Keratinocyte (primary cell): ENCODE results near the gene TYROBP. TPM values are rescaled to one million over a fixed set of nuclear protein-coding genes. Genes with fewer than 3 reads are reported as not detected.

Source experiments
- DNase-seq: peaks from one replicate; pipeline ENCODE4 v3.0.0-alpha.2; 2011; ENCODE audit warnings: low read depth, missing footprints, low spot score
- FAIRE-seq: peaks from 2 replicates; lab custom pipeline; 2011; peaks lifted over from hg19 to GRCh38; lab: Jason Lieb, UNC
- H2AFZ ChIP-seq: 2 replicates; pipeline ENCODE4 v1.6.0; 2012; ENCODE audit warnings: low read length, control low read depth, inconsistent platforms; ENCODE audit not compliant: control insufficient read depth
- H3K27ac ChIP-seq: 2 replicates; pipeline ENCODE4 v1.5.1; 2011; ENCODE audit warnings: low read length; ENCODE audit not compliant: control insufficient read depth, insufficient read depth
- H3K27me3 ChIP-seq: 3 replicates; pipeline ENCODE4 v1.6.0; 2011; ENCODE audit warnings: low read length; ENCODE audit not compliant: control insufficient read depth, insufficient read depth; ENCODE audit errors: extremely low read depth
- H3K36me3 ChIP-seq, 2 experiments: 2 replicates in 1 of 2; 3 replicates in 1 of 2; pipeline ENCODE4 v1.5.1; 2011; ENCODE audit warnings: low read length in 2 of 2, mild to moderate bottlenecking in 1 of 2; ENCODE audit not compliant: control insufficient read depth in 2 of 2, insufficient read depth in 2 of 2; ENCODE audit errors: extremely low read depth in 1 of 2
- H3K4me1 ChIP-seq: 3 replicates; pipeline ENCODE4 v1.5.1; 2011; ENCODE audit warnings: low read length; ENCODE audit not compliant: control insufficient read depth, insufficient read depth; ENCODE audit errors: extremely low read depth
- H3K4me2 ChIP-seq: 3 replicates; pipeline ENCODE4 v1.6.0; 2011; ENCODE audit warnings: low read depth, low read length; ENCODE audit not compliant: control insufficient read depth, insufficient read depth; ENCODE audit errors: extremely low read depth
- H3K4me3 ChIP-seq, 3 experiments: fragments of 200-600 bp in 1 of 3; sonication (generic) in 1 of 3; 2 replicates in 2 of 3; 3 replicates in 1 of 3; pipeline ENCODE4 v1.5.1; 2011 to 2016; ENCODE audit warnings: low read length in 3 of 3, mild to moderate bottlenecking in 3 of 3, control low read depth in 2 of 3, inconsistent platforms in 1 of 3, low read depth in 1 of 3, mixed read lengths in 1 of 3, mixed run types in 1 of 3, moderate library complexity in 1 of 3; ENCODE audit not compliant: control insufficient read depth in 2 of 3, insufficient read depth in 2 of 3; ENCODE audit errors: extremely low read depth in 1 of 3
- H3K79me2 ChIP-seq: 2 replicates; pipeline ENCODE4 v1.6.0; 2012; ENCODE audit warnings: low read length; ENCODE audit not compliant: control insufficient read depth, insufficient read depth
- H3K9ac ChIP-seq: 3 replicates; pipeline ENCODE4 v1.6.0; 2011; ENCODE audit warnings: low read length; ENCODE audit not compliant: control insufficient read depth, insufficient read depth; ENCODE audit errors: extremely low read depth
- H3K9me1 ChIP-seq: 3 replicates; pipeline ENCODE4 v1.6.0; 2011; ENCODE audit warnings: low read length; ENCODE audit not compliant: control insufficient read depth, insufficient read depth; ENCODE audit errors: extremely low read depth
- H3K9me3 ChIP-seq: 2 replicates; pipeline ENCODE4 v1.5.1; 2012; ENCODE audit warnings: low read depth, low read length; ENCODE audit not compliant: control insufficient read depth
- H4K20me1 ChIP-seq: 3 replicates; pipeline ENCODE4 v1.6.0; 2011; ENCODE audit warnings: low read length; ENCODE audit not compliant: control insufficient read depth, insufficient read depth; ENCODE audit errors: extremely low read depth
- CTCF ChIP-seq, 3 experiments: IDR thresholded peaks in 1 of 3; conservative IDR thresholded peaks in 1 of 3; optimal IDR thresholded peaks in 1 of 3; 2 replicates in 2 of 3; 3 replicates in 1 of 3; pipeline versions ENCODE3 to v1.5.1; 2011; ENCODE audit warnings: low read length in 3 of 3, mild to moderate bottlenecking in 3 of 3, moderate library complexity in 2 of 3, control low read depth in 1 of 3, inconsistent platforms in 1 of 3; ENCODE audit not compliant: insufficient read depth in 2 of 3; ENCODE audit errors: extremely low read depth in 1 of 3
- EZH2 ChIP-seq: IDR thresholded peaks from one replicate; pipeline ENCODE4 v1.6.1; 2012; ENCODE audit warnings: inconsistent platforms, mild to moderate bottlenecking, low read length, moderate library complexity
- dilution Hi-C: fragments of 300-500 bp; cut with MboI; formaldehyde crosslinking; loops from one replicate; pipeline ENCODE4 v1.7.0; 2020; ENCODE audit warnings: low sequenced_read_pairs; ENCODE audit not compliant: extremely low pct_ligation_motif_present
- polyA plus RNA-seq, 5 experiments: library from polyadenylated mRNA; depleted of rRNA in 3 of 5; stranded (reverse) in 3 of 5; stranded (forward) in 1 of 5; unstranded in 1 of 5; fragments of >200 nt; gene quantifications; 1 replicate in 1 of 5; 2 replicates in 3 of 5; 3 replicates in 1 of 5; pipeline versions ENCODE4 v1.2.1 to v1.2.3, GENCODE V29; 2011 to 2012; ENCODE audit warnings: missing spikeins in 2 of 5, low read depth in 1 of 5, low replicate concordance in 1 of 5

TYROBP gene
- polyA plus RNA-seq, 1 donor (not counting 4 experiments of a cell fraction or from before 2014, with no cell fraction given) = not detected

- peak overlapping the region; percentile 86 for H3K4me2 ChIP-seq
- peak overlapping the region; percentile 71 for H2AFZ ChIP-seq
- peak overlapping the region; percentile 85 for H3K27ac ChIP-seq
- DNase-seq = no peak
- H3K36me3 ChIP-seq = peaks cover 7 to 17% of the 10 kb centered on the region in 2 experiments
- H3K9me3 ChIP-seq = no peaks in the 10 kb centered on the region
- FAIRE-seq = no peak
- H3K9me1 ChIP-seq = no peaks in the 10 kb centered on the region
- peaks cover 30% of the 10 kb centered on the region for H3K4me1 ChIP-seq
- TF ChIP-seq EZH2 (no peak), CTCF (optimal IDR thresholded peaks at IDR 0.05 in 1 of 3, IDR thresholded peaks at IDR 0.05 in 1 of 3, conservative IDR thresholded peaks at IDR 0.05 in 1 of 3; ENCODE audit: extremely low read depth in 1 of 3, insufficient read depth in 2 of 3, low read length in 3 of 3) (no peak)
- H3K79me2 ChIP-seq = peaks cover 19% of the 10 kb centered on the region
- H3K27me3 ChIP-seq = no peaks in the 10 kb centered on the region
- dilution Hi-C loops = no loop called here
- H4K20me1 ChIP-seq = no peaks in the 10 kb centered on the region
- H3K4me3 ChIP-seq = peak overlapping the region; percentile 63 to 94 (median 87)
- peak overlapping the region; percentile 90 for H3K9ac ChIP-seq
Measured at GRCh38 chr19:35899547-35900214, 8.4 kb downstream of the TYROBP start.

GRCh38 chr19:35898499-35898809 lies 9.6 kb downstream of the TYROBP start:
- H3K4me2 ChIP-seq = peak overlapping the region; percentile 86
- peak overlapping the region; percentile 59 for H2AFZ ChIP-seq
- peak overlapping the region; percentile 85 for H3K27ac ChIP-seq
- DNase-seq = no peak
- no peaks in the 10 kb centered on the region for H3K27me3 ChIP-seq
- peak overlapping the region; percentile 63 to 94 (median 87) for H3K4me3 ChIP-seq
- H3K9me3 ChIP-seq = no peaks in the 10 kb centered on the region
- peaks cover 27% of the 10 kb centered on the region for H3K4me1 ChIP-seq
- no peaks in the 10 kb centered on the region for H3K9me1 ChIP-seq
- H3K9ac ChIP-seq = peak overlapping the region; percentile 90
- no peak for TF ChIP-seq CTCF (optimal IDR thresholded peaks at IDR 0.05 in 1 of 3, IDR thresholded peaks at IDR 0.05 in 1 of 3, conservative IDR thresholded peaks at IDR 0.05 in 1 of 3; ENCODE audit: extremely low read depth in 1 of 3, insufficient read depth in 2 of 3, low read length in 3 of 3)
- TF ChIP-seq EZH2 = no peak
- FAIRE-seq = no peak
- dilution Hi-C loops = no loop called here
- H3K79me2 ChIP-seq = peaks cover 19% of the 10 kb centered on the region
- H3K36me3 ChIP-seq = peaks cover 7 to 20% of the 10 kb centered on the region in 2 experiments
- no peaks in the 10 kb centered on the region for H4K20me1 ChIP-seq
